ENCODE measurements around the gene PHOX2B.

- TF ChIP-seq CTCF (IDR thresholded peaks at IDR 0.05; ENCODE audit: borderline replicate concordance, extremely low read depth, low read length, poor library complexity, severe bottlenecking) (no peak), EZH2 (IDR thresholded peaks at IDR 0.05; ENCODE audit: borderline replicate concordance, low read depth, low read length, severe bottlenecking) (no peak)
Observed at GRCh38 chr4:41696763-41697162, 51.8 kb downstream of the PHOX2B start.

Measured in DND-41 (cell line).